Measurements from ENCODE around the gene SUSD6.
A peak's percentile ranks its signal among the peaks of the same experiment; 100 is the strongest.

Gene SUSD6

GRCh38 chr14:69711477-69711876 lies 100.1 kb downstream of the SUSD6 start:
- H3K36me3 ChIP-seq (ENCODE audit: control insufficient read depth in 1 of 2, insufficient read depth in 2 of 2, low read depth in 1 of 2, low read length in 2 of 2) = peaks cover 21 to 61% of the 10 kb centered on the region in 2 experiments
- no peak overlapping the region for H3K4me3 ChIP-seq (ENCODE audit: insufficient read depth in 1 of 2, low read depth in 1 of 2, low read length in 2 of 2)
- no peak overlapping the region for H2AFZ ChIP-seq (ENCODE audit: low read depth, low read length)
- H3K4ac ChIP-seq (ENCODE audit: low read depth in 1 of 2, low read length in 2 of 2) = no peak overlapping the region
- no peak overlapping the region for H3K27ac ChIP-seq (ENCODE audit: low read length, poor library complexity, severe bottlenecking)
- no peaks in the 10 kb centered on the region for H3K9me3 ChIP-seq (ENCODE audit: control insufficient read depth, low read length)
- H2BK12ac ChIP-seq (ENCODE audit: low read length in 2 of 2) = no peak overlapping the region
- no peak overlapping the region for H2BK15ac ChIP-seq (ENCODE audit: low read depth, poor library complexity, severe bottlenecking)
- no peak overlapping the region for H3K14ac ChIP-seq (ENCODE audit: low read length in 2 of 2)
- H3K4me2 ChIP-seq (ENCODE audit: low read length, poor library complexity, severe bottlenecking) = no peak overlapping the region
- H2BK5ac ChIP-seq (ENCODE audit: low read depth, low read length, poor library complexity, severe bottlenecking) = no peak overlapping the region
- H3K18ac ChIP-seq (ENCODE audit: low read depth in 1 of 2, low read length in 2 of 2) = no peak overlapping the region
- DNase-seq = no peak
- no peak overlapping the region for H4K8ac ChIP-seq (ENCODE audit: low read length)
- H3K27me3 ChIP-seq (ENCODE audit: control insufficient read depth in 1 of 2, insufficient read depth in 1 of 2, low read length in 2 of 2) = no peaks in the 10 kb centered on the region
- no peak overlapping the region for H3K23ac ChIP-seq (ENCODE audit: low read length in 2 of 2)
- peaks cover 29% of the 10 kb centered on the region for H3K4me1 ChIP-seq (ENCODE audit: control insufficient read depth, insufficient read depth, low read depth, low read length)
- peaks cover 7% of the 10 kb centered on the region for H3K79me1 ChIP-seq (replicated peaks; ENCODE audit: low read length, poor library complexity, severe bottlenecking)
- no peak overlapping the region for H4K91ac ChIP-seq (ENCODE audit: low read length)
- WGBS = 100% methylated on average over 1 of the region's 1 CpG
- H2BK120ac ChIP-seq (ENCODE audit: low read depth, low read length) = no peak overlapping the region
- H2AK5ac ChIP-seq (ENCODE audit: low read length, severe bottlenecking) = no peak overlapping the region
- H3K9ac ChIP-seq (ENCODE audit: low read length) = no peak overlapping the region

DNA sequence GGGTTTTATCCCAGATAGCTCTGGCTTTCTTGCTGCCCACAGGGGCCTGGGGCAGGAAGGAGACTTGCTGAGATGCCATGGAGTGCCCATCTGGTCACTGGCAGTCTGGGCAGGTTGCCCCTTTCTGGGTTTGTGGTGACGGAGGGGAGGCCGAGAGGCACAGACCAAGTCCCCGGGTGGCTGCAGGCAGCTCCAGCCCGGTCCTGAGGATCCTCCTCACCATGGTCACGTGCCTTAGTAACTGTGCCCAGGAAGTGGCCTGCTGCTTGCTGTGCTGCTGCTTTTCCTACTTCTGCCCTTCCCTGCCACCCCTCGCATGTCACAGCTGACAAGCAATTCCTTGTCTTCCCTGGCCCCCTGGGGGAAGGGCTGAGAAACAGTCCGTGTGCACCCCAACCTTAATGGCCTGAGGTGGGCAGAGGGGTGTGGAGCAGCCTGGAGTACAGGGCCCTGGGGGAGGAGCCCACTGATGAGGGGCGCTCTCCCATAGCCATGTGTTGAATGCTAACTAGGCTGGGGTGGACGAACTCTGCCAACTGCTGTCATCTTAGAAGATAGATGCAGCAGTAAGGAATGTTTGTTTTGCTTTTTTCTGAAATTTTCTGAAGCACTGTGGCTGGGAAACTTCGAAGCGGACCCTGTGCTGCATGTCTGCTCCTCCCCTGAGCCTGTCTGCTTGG lies 100.6 kb downstream of the SUSD6 start:
- Histone ChIP-seq H3K27ac (ENCODE audit: low read length, poor library complexity, severe bottlenecking) (no peak overlapping the region), H3K4ac (ENCODE audit: low read depth in 1 of 2, low read length in 2 of 2) (no peak overlapping the region), H3K18ac (ENCODE audit: low read depth in 1 of 2, low read length in 2 of 2) (peak overlapping the region in 1 of 2 experiments; percentile 16), H3K9ac (ENCODE audit: low read length) (no peak overlapping the region), H3K79me1 (replicated peaks; ENCODE audit: low read length, poor library complexity, severe bottlenecking) (peaks cover 7% of the 10 kb centered on the region), H3K9me3 (ENCODE audit: control insufficient read depth, low read length) (no peaks in the 10 kb centered on the region), H2BK12ac (ENCODE audit: low read length in 2 of 2) (no peak overlapping the region), H2AK5ac (ENCODE audit: low read length, severe bottlenecking) (peak overlapping the region; percentile 1), H3K4me1 (ENCODE audit: control insufficient read depth, insufficient read depth, low read depth, low read length) (peaks cover 32% of the 10 kb centered on the region), H2BK5ac (ENCODE audit: low read depth, low read length, poor library complexity, severe bottlenecking) (no peak overlapping the region), H3K36me3 (ENCODE audit: control insufficient read depth in 1 of 2, insufficient read depth in 2 of 2, low read depth in 1 of 2, low read length in 2 of 2) (peaks cover 21 to 56% of the 10 kb centered on the region in 2 experiments), H4K91ac (ENCODE audit: low read length) (peak overlapping the region; percentile 14), H3K27me3 (ENCODE audit: control insufficient read depth in 1 of 2, insufficient read depth in 1 of 2, low read length in 2 of 2) (no peaks in the 10 kb centered on the region), H3K14ac (ENCODE audit: low read length in 2 of 2) (no peak overlapping the region), H3K23ac (ENCODE audit: low read length in 2 of 2) (no peak overlapping the region), H2BK120ac (ENCODE audit: low read depth, low read length) (no peak overlapping the region), H3K4me3 (ENCODE audit: insufficient read depth in 1 of 2, low read depth in 1 of 2, low read length in 2 of 2) (no peak overlapping the region), H4K8ac (ENCODE audit: low read length) (peak overlapping the region; percentile 5), H2AFZ (ENCODE audit: low read depth, low read length) (no peak overlapping the region), H2BK15ac (ENCODE audit: low read depth, poor library complexity, severe bottlenecking) (no peak overlapping the region), H3K4me2 (ENCODE audit: low read length, poor library complexity, severe bottlenecking) (no peak overlapping the region)
- no peak for DNase-seq
- 75% methylated on average over 11 of the region's 11 CpGs for WGBS

- no peak overlapping the region for H3K9ac ChIP-seq (ENCODE audit: low read length)
- H3K27me3 ChIP-seq (ENCODE audit: control insufficient read depth in 1 of 2, insufficient read depth in 1 of 2, low read length in 2 of 2) = no peaks in the 10 kb centered on the region
- H2BK12ac ChIP-seq (ENCODE audit: low read length in 2 of 2) = peak overlapping the region in 1 of 2 experiments; percentile 27
- peaks cover 7% of the 10 kb centered on the region for H3K79me1 ChIP-seq (replicated peaks; ENCODE audit: low read length, poor library complexity, severe bottlenecking)
- H4K8ac ChIP-seq (ENCODE audit: low read length) = peak overlapping the region; percentile 5
- peak overlapping the region in 1 of 2 experiments; percentile 19 for H3K4ac ChIP-seq (ENCODE audit: low read depth in 1 of 2, low read length in 2 of 2)
- H2BK15ac ChIP-seq (ENCODE audit: low read depth, poor library complexity, severe bottlenecking) = no peak overlapping the region
- peak overlapping the region; percentile 17 to 81 for H3K18ac ChIP-seq (ENCODE audit: low read depth in 1 of 2, low read length in 2 of 2)
- peak overlapping the region in 1 of 2 experiments; percentile 34 for H3K23ac ChIP-seq (ENCODE audit: low read length in 2 of 2)
- H3K4me3 ChIP-seq (ENCODE audit: insufficient read depth in 1 of 2, low read depth in 1 of 2, low read length in 2 of 2) = no peak overlapping the region
- peak overlapping the region in 1 of 2 experiments; percentile 36 for H3K14ac ChIP-seq (ENCODE audit: low read length in 2 of 2)
- H3K4me2 ChIP-seq (ENCODE audit: low read length, poor library complexity, severe bottlenecking) = no peak overlapping the region
- H2BK5ac ChIP-seq (ENCODE audit: low read depth, low read length, poor library complexity, severe bottlenecking) = no peak overlapping the region
- no peak overlapping the region for H3K27ac ChIP-seq (ENCODE audit: low read length, poor library complexity, severe bottlenecking)
- WGBS = 72% methylated on average over 6 of the region's 6 CpGs
- H3K9me3 ChIP-seq (ENCODE audit: control insufficient read depth, low read length) = no peaks in the 10 kb centered on the region
- H3K36me3 ChIP-seq (ENCODE audit: control insufficient read depth in 1 of 2, insufficient read depth in 2 of 2, low read depth in 1 of 2, low read length in 2 of 2) = peaks cover 21 to 52% of the 10 kb centered on the region in 2 experiments
- H2AK5ac ChIP-seq (ENCODE audit: low read length, severe bottlenecking) = peak overlapping the region; percentile 7
- no peak overlapping the region for H2BK120ac ChIP-seq (ENCODE audit: low read depth, low read length)
- H4K91ac ChIP-seq (ENCODE audit: low read length) = peak overlapping the region; percentile 52
- peaks cover 32% of the 10 kb centered on the region for H3K4me1 ChIP-seq (ENCODE audit: control insufficient read depth, insufficient read depth, low read depth, low read length)
- DNase-seq = no peak
- H2AFZ ChIP-seq (ENCODE audit: low read depth, low read length) = no peak overlapping the region
These were observed 101.2 kb downstream of the SUSD6 start for GRCh38 chr14:69712599-69713088.

DNA sequence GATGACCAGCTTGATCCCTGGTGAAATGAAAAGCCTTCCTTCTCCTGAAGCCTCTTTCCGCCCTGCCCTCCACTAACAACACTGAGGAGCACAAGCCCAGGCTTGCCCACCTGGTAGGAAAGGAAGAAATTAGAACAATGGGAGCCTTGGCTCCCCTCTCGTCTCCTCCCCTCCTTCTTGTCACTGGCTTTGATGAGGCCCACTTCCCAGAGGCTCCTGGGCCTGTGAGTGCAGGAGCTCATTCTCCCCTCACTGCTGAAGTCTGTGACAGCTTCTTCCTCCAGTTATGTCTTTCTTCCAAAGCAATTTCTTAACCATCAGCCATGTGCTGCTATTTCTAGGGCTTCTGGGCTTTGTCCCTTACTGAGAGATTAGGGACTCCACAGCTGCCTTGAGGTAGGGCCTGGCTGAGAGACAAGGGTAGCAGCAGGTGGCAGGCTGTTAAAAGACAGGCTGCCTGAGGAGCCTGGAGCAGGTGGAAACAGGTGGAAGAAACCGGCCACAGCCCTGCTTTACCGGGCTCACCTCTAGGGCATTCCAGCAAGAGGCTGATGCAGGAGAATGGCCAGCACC lies 101.9 kb downstream of the SUSD6 start:
- Histone ChIP-seq H3K9me3 (ENCODE audit: control insufficient read depth, low read length) (no peaks in the 10 kb centered on the region), H3K9ac (ENCODE audit: low read length) (no peak overlapping the region), H2BK120ac (ENCODE audit: low read depth, low read length) (no peak overlapping the region), H3K27ac (ENCODE audit: low read length, poor library complexity, severe bottlenecking) (no peak overlapping the region), H4K91ac (ENCODE audit: low read length) (peak overlapping the region; percentile 22), H3K4me3 (ENCODE audit: insufficient read depth in 1 of 2, low read depth in 1 of 2, low read length in 2 of 2) (no peak overlapping the region), H2BK12ac (ENCODE audit: low read length in 2 of 2) (no peak overlapping the region), H3K23ac (ENCODE audit: low read length in 2 of 2) (peak overlapping the region in 1 of 2 experiments; percentile 1), H3K4me1 (ENCODE audit: control insufficient read depth, insufficient read depth, low read depth, low read length) (peaks cover 32% of the 10 kb centered on the region), H3K4ac (ENCODE audit: low read depth in 1 of 2, low read length in 2 of 2) (no peak overlapping the region), H3K79me1 (replicated peaks; ENCODE audit: low read length, poor library complexity, severe bottlenecking) (peaks cover 6% of the 10 kb centered on the region), H3K4me2 (ENCODE audit: low read length, poor library complexity, severe bottlenecking) (no peak overlapping the region), H2BK5ac (ENCODE audit: low read depth, low read length, poor library complexity, severe bottlenecking) (no peak overlapping the region), H3K27me3 (ENCODE audit: control insufficient read depth in 1 of 2, insufficient read depth in 1 of 2, low read length in 2 of 2) (no peaks in the 10 kb centered on the region), H2AFZ (ENCODE audit: low read depth, low read length) (no peak overlapping the region), H4K8ac (ENCODE audit: low read length) (no peak overlapping the region), H2BK15ac (ENCODE audit: low read depth, poor library complexity, severe bottlenecking) (no peak overlapping the region), H3K18ac (ENCODE audit: low read depth in 1 of 2, low read length in 2 of 2) (peak overlapping the region in 1 of 2 experiments; percentile 54), H2AK5ac (ENCODE audit: low read length, severe bottlenecking) (peak overlapping the region; percentile 81), H3K36me3 (ENCODE audit: control insufficient read depth in 1 of 2, insufficient read depth in 2 of 2, low read depth in 1 of 2, low read length in 2 of 2) (peaks cover 21 to 46% of the 10 kb centered on the region in 2 experiments), H3K14ac (ENCODE audit: low read length in 2 of 2) (no peak overlapping the region)
- 79% methylated on average over 3 of the region's 4 CpGs for WGBS
- no peak for DNase-seq

Measured in mesenchymal stem cell (in vitro differentiated cells and primary cell).